ENCODE results near the gene FSIP2.

Gene FSIP2

GRCh38 chr2:185880396-185880795 is 141.8 kb downstream of the FSIP2 start:
- TF ChIP-seq JUND (IDR thresholded peaks at IDR 0.05; ENCODE audit: low read depth), result no peak
- in situ Hi-C loops (cut with HindIII; ENCODE audit: low pct_unique_long_range_greater_than_20kb, low sequenced_read_pairs), result no loop called here
- no peak for DNase-seq (ENCODE audit: low read depth in 1 of 2, low spot score in 1 of 2)

All from T47D (cell line).